DOHH2 (cell line): ENCODE results near the gene ARID5B.

ENCODE experiments used
- H3F3A ChIP-seq: fragments of 200-600 bp; sonication (generic), shearing (Covaris generic); 2 replicates; pipeline ENCODE4 v1.6.0; 2016; ENCODE audit warnings: antibody characterized with exemption, mild to moderate bottlenecking; ENCODE audit not compliant: control insufficient read depth, insufficient read depth
- H3K27ac ChIP-seq: fragments of 200-600 bp; sonication (generic); 2 replicates; pipeline ENCODE4 v1.5.1; 2014; ENCODE audit warnings: low read depth, mild to moderate bottlenecking, low read length, moderate library complexity
- H3K27me3 ChIP-seq: fragments of 200-600 bp; sonication (generic); 2 replicates; pipeline ENCODE4 v1.6.1; 2014; ENCODE audit warnings: mild to moderate bottlenecking, low read length, mixed read lengths; ENCODE audit not compliant: control insufficient read depth
- H3K36me3 ChIP-seq: fragments of 200-600 bp; sonication (generic); 2 replicates; pipeline ENCODE4 v1.6.1; 2014; ENCODE audit warnings: mild to moderate bottlenecking, low read length, moderate library complexity, mixed read lengths; ENCODE audit not compliant: control insufficient read depth
- H3K4me1 ChIP-seq: fragments of 200-600 bp; sonication (generic); 2 replicates; pipeline ENCODE4 v1.6.1; 2014; ENCODE audit warnings: mild to moderate bottlenecking, low read length, mixed read lengths; ENCODE audit not compliant: control insufficient read depth
- H3K4me2 ChIP-seq: fragments of 200-600 bp; sonication (generic); 2 replicates; pipeline ENCODE4 v1.6.0; 2014; ENCODE audit warnings: mild to moderate bottlenecking, low read length, moderate library complexity
- H3K4me3 ChIP-seq: fragments of 200-600 bp; sonication (generic); 2 replicates; pipeline ENCODE4 v1.5.1; 2014; ENCODE audit warnings: mild to moderate bottlenecking, low read length, mixed read lengths
- H3K79me2 ChIP-seq: fragments of 200-600 bp; sonication (generic); 2 replicates; pipeline ENCODE4 v1.6.1; 2014; ENCODE audit warnings: mild to moderate bottlenecking, low read length, mixed read lengths; ENCODE audit not compliant: control insufficient read depth
- H3K9me2 ChIP-seq: fragments of 200-600 bp; sonication (generic); replicated peaks from 2 replicates; pipeline ENCODE4 v1.6.1; 2014; ENCODE audit warnings: mild to moderate bottlenecking, low read length, mixed read lengths; ENCODE audit not compliant: control insufficient read depth
- H3K9me3 ChIP-seq: fragments of 200-600 bp; sonication (generic); 2 replicates; pipeline ENCODE4 v1.6.1; 2014; ENCODE audit warnings: antibody characterized with exemption, low read length, mixed read lengths; ENCODE audit not compliant: control insufficient read depth, insufficient read depth
- H4K20me1 ChIP-seq: fragments of 200-600 bp; sonication (generic); 2 replicates; pipeline ENCODE4 v1.6.0; 2014; ENCODE audit warnings: low read depth, mild to moderate bottlenecking, antibody characterized with exemption, low read length, moderate library complexity; ENCODE audit not compliant: control insufficient read depth, insufficient read depth
- CTCF ChIP-seq: fragments of 200-600 bp; sonication (generic); IDR thresholded peaks from one replicate; pipeline ENCODE4 v1.5.1; 2014; ENCODE audit warnings: antibody characterized with exemption, mild to moderate bottlenecking, low read depth, low read length; ENCODE audit not compliant: poor library complexity, severe bottlenecking
- EZH2phosphoT487 ChIP-seq: fragments of 200-600 bp; sonication (generic); IDR thresholded peaks from 2 replicates; pipeline ENCODE4 v1.6.1; 2017; ENCODE audit warnings: borderline replicate concordance, mild to moderate bottlenecking, antibody characterized with exemption, low read length, moderate library complexity, mixed read lengths

Gene ARID5B

GRCh38 chr10:62103857-62104256 lies 202.4 kb downstream of the ARID5B start:
- H4K20me1 ChIP-seq: no peaks in the 10 kb centered on the region
- H3K27ac ChIP-seq: no peak overlapping the region
- H3K9me3 ChIP-seq: no peaks in the 10 kb centered on the region
- H3F3A ChIP-seq: peaks cover 8% of the 10 kb centered on the region
- peaks cover 92% of the 10 kb centered on the region for H3K4me1 ChIP-seq
- no peaks in the 10 kb centered on the region for H3K9me2 ChIP-seq
- no peaks in the 10 kb centered on the region; the same call in 1 of the 2 replicates for H3K27me3 ChIP-seq
- H3K4me2 ChIP-seq: peak overlapping the region; percentile 28
- H3K36me3 ChIP-seq: no peaks in the 10 kb centered on the region
- no peaks in the 10 kb centered on the region for H3K79me2 ChIP-seq
- no peak overlapping the region for H3K4me3 ChIP-seq
- no peak for TF ChIP-seq EZH2phosphoT487
- no peak for TF ChIP-seq CTCF

GRCh38 chr10:62106929-62107519 lies 205.5 kb downstream of the ARID5B start:
- Histone ChIP-seq H3K4me1 (peaks cover 96% of the 10 kb centered on the region), H3K4me2 (peak overlapping the region; percentile 43), H3K9me3 (no peaks in the 10 kb centered on the region), H3K36me3 (no peaks in the 10 kb centered on the region), H3K27me3 (no peaks in the 10 kb centered on the region; the same call in 1 of the 2 replicates), H3F3A (peaks cover 23% of the 10 kb centered on the region), H3K79me2 (no peaks in the 10 kb centered on the region), H3K9me2 (no peaks in the 10 kb centered on the region), H3K4me3 (peak overlapping the region; percentile 8; the same call in 1 of the 2 replicates), H4K20me1 (no peaks in the 10 kb centered on the region), H3K27ac (0 out of 2 replicates have a peak overlapping the region, but pooled peaks have one; percentile 7)
- TF ChIP-seq EZH2phosphoT487: no peak
- TF ChIP-seq CTCF: no peak

- Histone ChIP-seq H3K4me2 (peak overlapping the region; percentile 87), H3K9me3 (no peaks in the 10 kb centered on the region), H3K27ac (peak overlapping the region; percentile 94), H3K36me3 (no peaks in the 10 kb centered on the region), H3K4me1 (peaks cover 95% of the 10 kb centered on the region), H3K27me3 (no peaks in the 10 kb centered on the region; the same call in 1 of the 2 replicates), H3K4me3 (peak overlapping the region; percentile 50), H4K20me1 (no peaks in the 10 kb centered on the region), H3F3A (peaks cover 27% of the 10 kb centered on the region), H3K79me2 (no peaks in the 10 kb centered on the region), H3K9me2 (no peaks in the 10 kb centered on the region)
- TF ChIP-seq CTCF: no peak
These were observed 207.5 kb downstream of the ARID5B start for GRCh38 chr10:62108759-62109586.
